Smooth muscle cell (in vitro differentiated cells): ENCODE data around the gene PPP2R2D. TPM values are rescaled to one million over a fixed set of nuclear protein-coding genes. Genes with fewer than 3 reads are reported as not detected.

Source experiments
- DNase-seq: peaks from one replicate; lab custom pipeline; 2025; ENCODE audit not compliant: unreplicated experiment; lab: John Stamatoyannopoulos, UW
- H2AFZ ChIP-seq: fragments of 200-600 bp; sonication (generic); 2 replicates; pipeline ENCODE4 v1.6.0; 2016; ENCODE audit warnings: antibody characterized with exemption, low read depth, mild to moderate bottlenecking
- H3F3A ChIP-seq: fragments of 200-600 bp; sonication (generic); 2 replicates; pipeline ENCODE4 v1.6.0; 2017; ENCODE audit warnings: antibody characterized with exemption, low read depth
- H3K27ac ChIP-seq: fragments of 200-600 bp; sonication (generic); 2 replicates; pipeline ENCODE4 v1.5.1; 2016; ENCODE audit warnings: low read depth, mild to moderate bottlenecking
- H3K27me3 ChIP-seq: fragments of 200-600 bp; sonication (generic); 2 replicates; pipeline ENCODE4 v1.6.1; 2016; ENCODE audit warnings: low read depth, mild to moderate bottlenecking
- H3K36me3 ChIP-seq: fragments of 200-600 bp; sonication (generic); 2 replicates; pipeline ENCODE4 v1.5.1; 2016; ENCODE audit warnings: low read depth
- H3K4me1 ChIP-seq: fragments of 200-600 bp; sonication (generic); 2 replicates; pipeline ENCODE4 v1.5.1; 2016; ENCODE audit warnings: low read depth
- H3K4me2 ChIP-seq: fragments of 200-600 bp; sonication (generic); 2 replicates; pipeline ENCODE4 v1.6.0; 2016; ENCODE audit warnings: mild to moderate bottlenecking
- H3K4me3 ChIP-seq: fragments of 200-600 bp; sonication (generic); 2 replicates; pipeline ENCODE4 v1.5.1; 2016; ENCODE audit warnings: mild to moderate bottlenecking
- H3K79me2 ChIP-seq: fragments of 200-600 bp; sonication (generic); 2 replicates; pipeline ENCODE4 v1.6.0; 2016; ENCODE audit warnings: low read depth, mild to moderate bottlenecking
- H3K9ac ChIP-seq: fragments of 200-600 bp; sonication (generic); 2 replicates; pipeline ENCODE4 v1.6.0; 2016; ENCODE audit warnings: low read depth
- H3K9me3 ChIP-seq: fragments of 200-600 bp; sonication (generic); replicated peaks from 2 replicates; pipeline ENCODE4 v1.5.1; 2016; ENCODE audit warnings: low read depth
- H4K20me1 ChIP-seq: fragments of 200-600 bp; sonication (generic); 2 replicates; pipeline ENCODE4 v1.6.0; 2016; ENCODE audit warnings: low read depth
- WGBS: methylation state at CpG from one replicate; pipeline ENCODE4 v1.1.7; 2016; ENCODE audit warnings: low lambda C conversion rate; 5-methylcytosine and 5-hydroxymethylcytosine counted together
- polyA plus RNA-seq: library from polyadenylated mRNA; unstranded; fragments of >200 nt; fragmentation: Nextera tagmentation; extraction: Ambion mirVana; gene quantifications from 2 replicates; pipeline ENCODE4 v1.2.1, GENCODE V29; 2016
- total RNA-seq: library from RNA; depleted of rRNA; stranded (reverse); fragments of >200 nt; gene quantifications from 2 replicates; pipeline ENCODE4 v1.2.3, GENCODE V29; 2014
- TF ChIP-seq, protein P1 (sequence below): fragments of 200-600 bp; sonication (generic); IDR thresholded peaks from 2 replicates; pipeline ENCODE4 v1.5.1; 2017; ENCODE audit warnings: borderline replicate concordance, mild to moderate bottlenecking, antibody characterized with exemption; ENCODE audit not compliant: insufficient read depth, poor library complexity, severe bottlenecking

PPP2R2D gene
- total and polyA plus RNA-seq, 2 experiments from 2014 or later, result 22.5 to 27.1 TPM

DNA sequence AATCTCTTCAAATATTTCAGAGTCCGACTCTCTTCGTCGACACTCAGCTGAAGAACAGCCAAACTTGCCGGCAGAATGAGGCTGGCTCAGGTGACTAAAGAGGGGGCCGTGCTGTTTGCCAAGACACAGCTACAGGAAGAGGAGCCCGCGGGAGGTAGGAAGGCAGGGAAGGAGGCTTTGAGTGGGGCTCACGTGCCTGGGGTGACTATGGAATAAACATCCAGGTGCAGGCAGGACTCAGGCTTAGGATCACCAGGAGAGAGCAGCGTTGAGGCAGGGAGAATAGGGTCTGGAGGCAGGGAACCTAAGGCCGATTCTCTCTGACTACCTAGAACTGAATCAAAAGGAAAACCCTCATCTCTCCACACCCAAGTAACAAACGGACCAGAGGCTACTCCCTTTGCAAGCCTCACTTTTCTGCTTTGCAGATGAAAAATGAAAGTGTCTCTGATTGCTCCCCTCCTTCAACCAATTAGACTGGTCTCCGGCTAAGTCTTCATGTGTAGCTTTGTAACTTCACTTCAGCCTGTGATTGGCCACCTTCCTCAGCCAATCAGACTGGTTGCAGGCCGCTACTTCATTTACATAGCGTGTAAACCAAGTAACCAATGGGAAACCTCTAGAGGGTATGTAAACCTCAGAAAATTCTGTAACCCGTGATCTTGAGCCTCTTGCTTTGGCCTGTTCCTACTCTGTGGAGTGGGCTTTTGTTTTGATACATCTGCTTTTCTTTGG lies 100.6 kb downstream of the PPP2R2D start:
- Histone ChIP-seq H3K27me3 (no peaks in the 10 kb centered on the region), H3K79me2 (no peaks in the 10 kb centered on the region), H3K36me3 (no peaks in the 10 kb centered on the region), H2AFZ (no peak overlapping the region), H4K20me1 (no peaks in the 10 kb centered on the region), H3K9me3 (no peaks in the 10 kb centered on the region), H3K4me2 (no peak overlapping the region), H3K9ac (no peak overlapping the region), H3K4me1 (peaks cover 9% of the 10 kb centered on the region), H3F3A (no peaks in the 10 kb centered on the region), H3K4me3 (no peak overlapping the region), H3K27ac (no peak overlapping the region)
- whole genome bisulfite sequencing, result 73% methylated on average over 15 of the region's 15 CpGs
- no peak for DNase-seq
- TF ChIP-seq, protein P1, sequence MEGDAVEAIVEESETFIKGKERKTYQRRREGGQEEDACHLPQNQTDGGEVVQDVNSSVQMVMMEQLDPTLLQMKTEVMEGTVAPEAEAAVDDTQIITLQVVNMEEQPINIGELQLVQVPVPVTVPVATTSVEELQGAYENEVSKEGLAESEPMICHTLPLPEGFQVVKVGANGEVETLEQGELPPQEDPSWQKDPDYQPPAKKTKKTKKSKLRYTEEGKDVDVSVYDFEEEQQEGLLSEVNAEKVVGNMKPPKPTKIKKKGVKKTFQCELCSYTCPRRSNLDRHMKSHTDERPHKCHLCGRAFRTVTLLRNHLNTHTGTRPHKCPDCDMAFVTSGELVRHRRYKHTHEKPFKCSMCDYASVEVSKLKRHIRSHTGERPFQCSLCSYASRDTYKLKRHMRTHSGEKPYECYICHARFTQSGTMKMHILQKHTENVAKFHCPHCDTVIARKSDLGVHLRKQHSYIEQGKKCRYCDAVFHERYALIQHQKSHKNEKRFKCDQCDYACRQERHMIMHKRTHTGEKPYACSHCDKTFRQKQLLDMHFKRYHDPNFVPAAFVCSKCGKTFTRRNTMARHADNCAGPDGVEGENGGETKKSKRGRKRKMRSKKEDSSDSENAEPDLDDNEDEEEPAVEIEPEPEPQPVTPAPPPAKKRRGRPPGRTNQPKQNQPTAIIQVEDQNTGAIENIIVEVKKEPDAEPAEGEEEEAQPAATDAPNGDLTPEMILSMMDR, result no peak

DNA sequence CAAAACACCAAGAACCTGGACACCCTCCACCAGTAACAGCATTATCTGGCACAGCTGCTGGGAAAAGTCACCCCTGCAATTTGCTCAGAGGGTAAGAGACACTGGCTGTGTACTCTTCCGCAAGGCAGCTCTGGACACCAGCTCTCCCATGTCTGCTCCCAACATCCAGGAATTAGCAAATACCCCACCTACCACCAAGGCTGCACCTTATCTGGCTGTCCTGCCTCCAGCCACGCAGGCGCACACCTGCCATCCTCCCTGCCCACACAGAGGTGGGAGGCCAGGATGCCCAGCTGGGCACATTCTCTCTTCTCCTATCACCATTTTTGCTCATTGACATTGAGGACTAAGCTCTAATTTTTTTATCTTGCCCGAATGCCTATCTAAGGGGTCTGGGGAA lies 101.2 kb downstream of the PPP2R2D start:
- Histone ChIP-seq H3K27ac (no peak overlapping the region), H3K9ac (no peak overlapping the region), H3K4me3 (no peak overlapping the region), H3K4me2 (no peak overlapping the region), H2AFZ (no peak overlapping the region), H3K27me3 (no peaks in the 10 kb centered on the region), H3K36me3 (no peaks in the 10 kb centered on the region), H3K4me1 (peaks cover 9% of the 10 kb centered on the region), H3K79me2 (no peaks in the 10 kb centered on the region), H4K20me1 (no peaks in the 10 kb centered on the region), H3K9me3 (no peaks in the 10 kb centered on the region), H3F3A (no peaks in the 10 kb centered on the region)
- WGBS, result 91% methylated on average over 4 of the region's 4 CpGs
- DNase-seq, result no peak
- TF ChIP-seq, protein P1, result no peak

DNA sequence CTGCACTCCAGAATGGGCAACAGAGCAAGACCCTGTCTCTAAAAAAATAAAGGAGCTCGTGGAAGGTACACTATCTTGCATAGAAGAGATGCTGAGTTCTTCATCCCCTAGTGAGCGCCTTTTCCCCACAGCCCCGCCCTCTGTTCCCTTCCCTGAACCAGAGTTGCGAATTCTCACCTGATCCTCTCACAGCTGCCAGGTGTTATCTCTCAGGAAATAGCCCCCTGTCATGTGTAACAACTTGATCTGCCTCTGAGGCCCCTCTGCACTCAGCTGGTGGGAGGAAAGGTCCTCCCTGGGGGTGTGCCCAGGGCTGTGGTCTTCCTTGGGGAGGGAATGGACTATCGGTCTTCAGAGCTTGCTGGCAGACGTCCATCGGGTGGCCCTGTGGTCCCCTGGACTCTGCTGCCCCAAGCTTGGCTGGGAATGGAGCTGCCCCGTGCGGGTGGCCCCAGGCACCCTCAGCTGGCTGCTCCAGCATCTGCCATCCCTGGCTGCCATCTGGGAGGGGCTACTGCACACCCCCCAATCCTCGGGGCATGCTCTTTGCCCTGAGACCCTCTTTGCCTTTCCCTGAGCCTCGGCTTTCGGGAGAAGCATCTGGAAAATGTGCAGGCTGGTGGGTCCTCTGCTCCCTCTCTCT lies 102.6 kb downstream of the PPP2R2D start:
- H3K9me3 ChIP-seq, result no peaks in the 10 kb centered on the region
- H3K4me2 ChIP-seq, result no peak overlapping the region
- H3K27ac ChIP-seq, result no peak overlapping the region
- H3K79me2 ChIP-seq, result no peaks in the 10 kb centered on the region
- 93% methylated on average over 12 of the region's 12 CpGs for WGBS
- no peaks in the 10 kb centered on the region for H3K36me3 ChIP-seq
- H2AFZ ChIP-seq, result no peak overlapping the region
- no peak overlapping the region for H3K4me3 ChIP-seq
- peaks cover 2% of the 10 kb centered on the region for H3K4me1 ChIP-seq
- no peak for DNase-seq
- TF ChIP-seq, protein P1, result no peak
- no peaks in the 10 kb centered on the region for H3F3A ChIP-seq
- no peaks in the 10 kb centered on the region for H4K20me1 ChIP-seq
- no peaks in the 10 kb centered on the region for H3K27me3 ChIP-seq
- H3K9ac ChIP-seq, result no peak overlapping the region
